K562 (cell line): ENCODE results near the gene SLC35D2. TPM values are rescaled to one million over a fixed set of nuclear protein-coding genes. Genes with fewer than 3 reads are reported as not detected.
A peak's percentile ranks its signal among the peaks of the same experiment; 100 is the strongest.

Source experiments
- DIDO1 ChIP-seq: fragments of 450-650 bp; IDR thresholded peaks from 2 replicates; pipeline ENCODE4 v1.6.1; 2016; ENCODE audit warnings: low read depth, missing biosample characterization, missing genetic modification characterization
- FOXJ2 ChIP-seq: fragments of 200-800 bp; sonication (Bioruptor generic); IDR thresholded peaks from 2 replicates; pipeline ENCODE4 v1.6.1; 2016; ENCODE audit warnings: missing genetic modification characterization, missing compliant biosample characterization
- FOXP1 ChIP-seq: sonication (generic); formaldehyde crosslinking; IDR thresholded peaks from 2 replicates; pipeline ENCODE4 v1.8.0; 2022; ENCODE audit warnings: mild to moderate bottlenecking, missing genetic modification reagents
- HDAC3 ChIP-seq: fragments of 450-650 bp; IDR thresholded peaks from 2 replicates; pipeline ENCODE4 v1.6.1; 2018; ENCODE audit warnings: borderline replicate concordance, mild to moderate bottlenecking, moderate library complexity; ENCODE audit not compliant: partially characterized antibody
- NFE2 ChIP-seq: IDR thresholded peaks from 2 replicates; pipeline ENCODE4 v1.6.1; 2014; ENCODE audit warnings: antibody characterized with exemption, low read depth
- NR2C1 ChIP-seq, 2 experiments: fragments of 450-650 bp; IDR thresholded peaks; 2 replicates each; pipeline ENCODE4 v1.6.1; 2017; ENCODE audit warnings: mild to moderate bottlenecking in 2 of 2, antibody characterized with exemption in 1 of 2, inconsistent platforms in 1 of 2, missing compliant biosample characterization in 1 of 2, missing genetic modification characterization in 1 of 2
- PML ChIP-seq: IDR thresholded peaks from 2 replicates; pipeline ENCODE4 v1.6.1; 2012; ENCODE audit warnings: low read length, inconsistent platforms
- RFX1 ChIP-seq: fragments of 450-650 bp; IDR thresholded peaks from 2 replicates; pipeline ENCODE4 v1.6.1; 2016; ENCODE audit warnings: mild to moderate bottlenecking, moderate library complexity
- SMARCB1 ChIP-seq: IDR thresholded peaks from 2 replicates; pipeline ENCODE4 v1.6.1; 2011; ENCODE audit warnings: improper control_type of control experiment, low read depth; ENCODE audit not compliant: insufficient read length
- TCFL5 ChIP-seq: fragments of 250-450 bp; sonication (Bioruptor Pico); conservative IDR thresholded peaks from 2 replicates; pipeline ENCODE4 v1.6.1; 2021; ENCODE audit warnings: mild to moderate bottlenecking, moderate library complexity, matching md5 sums
- ZFPM2 ChIP-seq: fragments of 250-450 bp; sonication (Bioruptor Pico); IDR thresholded peaks from 2 replicates; pipeline ENCODE4 v1.5.1; 2022; ENCODE audit warnings: mild to moderate bottlenecking
- ZNF175 ChIP-seq: fragments of 200-800 bp; sonication (Bioruptor generic); IDR thresholded peaks from 2 replicates; pipeline ENCODE4 v1.6.1; 2016; ENCODE audit warnings: low read depth, mild to moderate bottlenecking, missing genetic modification characterization, missing compliant biosample characterization
- ZNF253 ChIP-seq: fragments of 250-450 bp; sonication (Bioruptor Pico); conservative IDR thresholded peaks from 2 replicates; pipeline ENCODE4 v1.6.1; 2021; ENCODE audit warnings: mild to moderate bottlenecking
- ZNF407 ChIP-seq: fragments of 450-650 bp; IDR thresholded peaks from 2 replicates; pipeline ENCODE4 v1.6.1; 2016; ENCODE audit warnings: low read depth
- polyA plus RNA-seq, 8 experiments: library from polyadenylated mRNA; depleted of rRNA in 4 of 8; stranded (reverse) in 5 of 8; unstranded in 3 of 8; fragments of >200 nt; fragmentation: Nextera tagmentation in 2 of 8; fragmentation: Illumina TruSeq in 1 of 8; extraction: Ambion mirVana in 2 of 8; extraction: Trizol in 1 of 8; gene quantifications; 2 replicates each; pipeline versions ENCODE4 v1.2.1 to v1.2.3, GENCODE V29; 2011 to 2014; ENCODE audit warnings: inconsistent platforms in 1 of 8, missing spikeins in 1 of 8
- total RNA-seq, 7 experiments: library from RNA; depleted of rRNA in 6 of 7; stranded (reverse); fragments of >200 nt in 6 of 7; fragmentation: Illumina TruSeq in 2 of 7; extraction: Trizol in 2 of 7; gene quantifications; 2 replicates each; pipeline versions ENCODE4 v1.2.1 to v1.2.3, GENCODE V29; 2011 to 2021; ENCODE audit warnings: low replicate concordance in 1 of 7
- TF ChIP-seq, protein P1 (sequence below): sonication (generic); formaldehyde crosslinking; IDR thresholded peaks from 2 replicates; pipeline ENCODE4 v1.8.0; 2022; ENCODE audit warnings: missing genetic modification reagents, mild to moderate bottlenecking, borderline replicate concordance
- TF ChIP-seq, protein P2 (sequence below): sonication (generic); formaldehyde crosslinking; IDR thresholded peaks from 2 replicates; pipeline ENCODE4 v1.4.0; 2020; ENCODE audit warnings: mild to moderate bottlenecking, missing genetic modification reagents

Gene SLC35D2
- total and polyA plus RNA-seq, 9 of the 15 experiments (the other 6 are each of a cell fraction or from before 2014, with no cell fraction given) = 2.9 to 14.9 (median 11.7) TPM

DNA sequence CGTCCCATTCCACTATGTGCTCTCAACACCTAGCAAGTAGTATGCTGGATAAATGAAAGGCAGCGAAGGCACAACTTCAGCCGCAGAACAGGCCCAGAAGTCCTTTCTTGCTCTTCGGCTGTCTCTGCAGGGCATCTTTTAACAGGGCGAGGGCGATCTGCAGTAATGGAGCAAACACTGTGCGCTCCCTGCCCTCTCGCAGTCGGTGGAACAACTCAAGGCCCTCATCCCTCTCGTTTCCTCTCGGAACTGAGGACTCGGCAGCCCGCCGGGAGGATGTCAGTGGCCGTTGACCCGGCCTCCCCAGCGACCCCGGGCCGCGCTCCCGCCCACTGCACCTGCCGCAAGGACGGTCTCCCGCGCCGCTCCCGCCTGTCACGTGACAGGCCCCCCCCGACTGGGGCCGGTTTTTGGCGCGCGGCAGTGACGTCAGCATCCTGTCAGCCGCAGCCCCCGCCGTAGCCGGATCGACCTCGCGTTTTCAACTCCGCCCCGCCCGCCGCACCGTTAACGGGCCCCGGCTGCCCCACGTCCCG is 33.6 kb upstream of the SLC35D2 start (continued):
- TF ChIP-seq NFE2 (0 out of 2 replicates have a peak, but pooled peaks have one; percentile 7), DIDO1 (tag) (peak; percentile 49; the same call in 1 of the 2 replicates), ZNF175 (no peak), FOXJ2 (tag) (no peak), PML (no peak), SMARCB1 (no peak), NR2C1 (IDR thresholded peaks at IDR 0.05) (0 out of 2 replicates have a peak, but pooled peaks have one; percentile 34), NR2C1 (tag; IDR thresholded peaks at IDR 0.05) (peak; percentile 26; the same call in 1 of the 2 replicates), ZFPM2 (CRISPR knock-in tag) (no peak), HDAC3 (no peak), ZNF253 (CRISPR knock-in tag) (no peak), TCFL5 (CRISPR knock-in tag) (0 out of 2 replicates have a peak, but pooled peaks have one; percentile 21), FOXP1 (CRISPR knock-in tag) (0 out of 2 replicates have a peak, but pooled peaks have one; percentile 26), RFX1 (no peak), ZNF407 (no peak)
- TF ChIP-seq, protein P1, sequence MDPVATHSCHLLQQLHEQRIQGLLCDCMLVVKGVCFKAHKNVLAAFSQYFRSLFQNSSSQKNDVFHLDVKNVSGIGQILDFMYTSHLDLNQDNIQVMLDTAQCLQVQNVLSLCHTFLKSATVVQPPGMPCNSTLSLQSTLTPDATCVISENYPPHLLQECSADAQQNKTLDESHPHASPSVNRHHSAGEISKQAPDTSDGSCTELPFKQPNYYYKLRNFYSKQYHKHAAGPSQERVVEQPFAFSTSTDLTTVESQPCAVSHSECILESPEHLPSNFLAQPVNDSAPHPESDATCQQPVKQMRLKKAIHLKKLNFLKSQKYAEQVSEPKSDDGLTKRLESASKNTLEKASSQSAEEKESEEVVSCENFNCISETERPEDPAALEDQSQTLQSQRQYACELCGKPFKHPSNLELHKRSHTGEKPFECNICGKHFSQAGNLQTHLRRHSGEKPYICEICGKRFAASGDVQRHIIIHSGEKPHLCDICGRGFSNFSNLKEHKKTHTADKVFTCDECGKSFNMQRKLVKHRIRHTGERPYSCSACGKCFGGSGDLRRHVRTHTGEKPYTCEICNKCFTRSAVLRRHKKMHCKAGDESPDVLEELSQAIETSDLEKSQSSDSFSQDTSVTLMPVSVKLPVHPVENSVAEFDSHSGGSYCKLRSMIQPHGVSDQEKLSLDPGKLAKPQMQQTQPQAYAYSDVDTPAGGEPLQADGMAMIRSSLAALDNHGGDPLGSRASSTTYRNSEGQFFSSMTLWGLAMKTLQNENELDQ = no peak
- TF ChIP-seq, protein P2, sequence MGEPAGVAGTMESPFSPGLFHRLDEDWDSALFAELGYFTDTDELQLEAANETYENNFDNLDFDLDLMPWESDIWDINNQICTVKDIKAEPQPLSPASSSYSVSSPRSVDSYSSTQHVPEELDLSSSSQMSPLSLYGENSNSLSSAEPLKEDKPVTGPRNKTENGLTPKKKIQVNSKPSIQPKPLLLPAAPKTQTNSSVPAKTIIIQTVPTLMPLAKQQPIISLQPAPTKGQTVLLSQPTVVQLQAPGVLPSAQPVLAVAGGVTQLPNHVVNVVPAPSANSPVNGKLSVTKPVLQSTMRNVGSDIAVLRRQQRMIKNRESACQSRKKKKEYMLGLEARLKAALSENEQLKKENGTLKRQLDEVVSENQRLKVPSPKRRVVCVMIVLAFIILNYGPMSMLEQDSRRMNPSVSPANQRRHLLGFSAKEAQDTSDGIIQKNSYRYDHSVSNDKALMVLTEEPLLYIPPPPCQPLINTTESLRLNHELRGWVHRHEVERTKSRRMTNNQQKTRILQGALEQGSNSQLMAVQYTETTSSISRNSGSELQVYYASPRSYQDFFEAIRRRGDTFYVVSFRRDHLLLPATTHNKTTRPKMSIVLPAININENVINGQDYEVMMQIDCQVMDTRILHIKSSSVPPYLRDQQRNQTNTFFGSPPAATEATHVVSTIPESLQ (CRISPR knock-in tag) = no peak
